Urinary bladder (tissue), 4 donors: ENCODE results near the gene RAB27B. TPM values are rescaled to one million over a fixed set of nuclear protein-coding genes. Genes with fewer than 3 reads are reported as not detected.
"Not testable (repeated sequence)": the region's sequence is repeated elsewhere in the genome, so short reads cannot be mapped to it uniquely, and the experiment has no call there.

Experiments
- DNase-seq: peaks from one replicate; pipeline ENCODE4 v3.0.0-alpha.2; 2015; ENCODE audit errors: extremely low spot score
- H3K27ac ChIP-seq: one replicate; pipeline ENCODE4 v1.5.1; 2013; ENCODE audit warnings: low read depth, mild to moderate bottlenecking, moderate library complexity
- H3K36me3 ChIP-seq: one replicate; pipeline ENCODE4 v1.6.1; 2013; ENCODE audit warnings: mild to moderate bottlenecking, moderate library complexity; ENCODE audit not compliant: insufficient read depth
- H3K4me1 ChIP-seq: one replicate; pipeline ENCODE4 v1.6.1; 2013; ENCODE audit warnings: mild to moderate bottlenecking, moderate library complexity; ENCODE audit not compliant: insufficient read depth
- H3K4me3 ChIP-seq: one replicate; pipeline ENCODE4 v1.5.1; 2013; ENCODE audit warnings: low read depth, low read length
- WGBS: extraction: QIAGEN DNeasy Blood & Tissue Kit; methylation state at CpG from one replicate; pipeline ENCODE4 v1.1.7; 2013; 5-methylcytosine and 5-hydroxymethylcytosine counted together
- polyA plus RNA-seq: library from polyadenylated mRNA; stranded (reverse); fragments of 200-250 nt; gene quantifications from one replicate; pipeline ENCODE4 v1.2.3, GENCODE V29; 2013
- total RNA-seq: library from RNA; depleted of rRNA; stranded (reverse); fragments of >200 nt; gene quantifications from one replicate; pipeline ENCODE4 v1.2.3, GENCODE V29; 2014
- donor health status: healthy with polysubstance abuse.
- donor health status: healthy.

RAB27B gene
- total and polyA plus RNA-seq, 2 donors = 0.90 to 19.8 TPM

GRCh38 chr18:54825601-54826344 is 2.5 kb upstream of the RAB27B start:
- Histone ChIP-seq H3K36me3 (no peaks in the 10 kb centered on the region), H3K27ac (no peak overlapping the region), H3K4me1 (no peaks in the 10 kb centered on the region), H3K4me3 (no peak overlapping the region)
- WGBS = 84% methylated on average over 2 of the region's 2 CpGs
- DNase-seq = no peak

GRCh38 chr18:54828986-54829385 is 709 bp downstream of the RAB27B start:
- peak overlapping the region; percentile 41 for H3K4me3 ChIP-seq
- no peaks in the 10 kb centered on the region for H3K36me3 ChIP-seq
- no peak overlapping the region for H3K27ac ChIP-seq
- WGBS = 25% methylated on average over 2 of the region's 2 CpGs
- no peak for DNase-seq
- H3K4me1 ChIP-seq = peaks cover 2% of the 10 kb centered on the region

- Histone ChIP-seq H3K4me3 (no peak overlapping the region), H3K27ac (no peak overlapping the region), H3K4me1 (peaks cover 2% of the 10 kb centered on the region), H3K36me3 (no peaks in the 10 kb centered on the region)
- no peak for DNase-seq
- 51% methylated on average over 1 of the region's 1 CpG for WGBS
Observed at GRCh38 chr18:54829856-54830255, 1.6 kb downstream of the RAB27B start.

- Histone ChIP-seq H3K4me1 (peaks cover 2% of the 10 kb centered on the region), H3K27ac (no peak overlapping the region), H3K4me3 (no peak overlapping the region), H3K36me3 (no peaks in the 10 kb centered on the region)
- 79% methylated on average over 1 of the region's 1 CpG for WGBS
- DNase-seq = no peak
Observed at GRCh38 chr18:54830260-54830659, 2.0 kb downstream of the RAB27B start.

GRCh38 chr18:54830866-54831265 is 2.6 kb downstream of the RAB27B start:
- H3K27ac ChIP-seq = no peak overlapping the region
- no peaks in the 10 kb centered on the region for H3K36me3 ChIP-seq
- 89% methylated on average over 2 of the region's 2 CpGs for whole genome bisulfite sequencing
- H3K4me3 ChIP-seq = no peak overlapping the region
- DNase-seq = no peak
- H3K4me1 ChIP-seq = peaks cover 2% of the 10 kb centered on the region

- H3K36me3 ChIP-seq = no peaks in the 10 kb centered on the region
- 65% methylated on average over 2 of the region's 2 CpGs for WGBS
Observed at GRCh38 chr18:54835944-54836343, 7.7 kb downstream of the RAB27B start.

GRCh38 chr18:54843314-54843713 is 15.0 kb downstream of the RAB27B start:
- no peak overlapping the region for H3K4me3 ChIP-seq
- DNase-seq = no peak
- no peaks in the 10 kb centered on the region for H3K4me1 ChIP-seq
- no peaks in the 10 kb centered on the region for H3K36me3 ChIP-seq
- WGBS = 80% methylated on average over 2 of the region's 2 CpGs
- no peak overlapping the region for H3K27ac ChIP-seq

More at GRCh38 chr18:54835944-54836343, 7.7 kb downstream of the RAB27B start:
- Histone ChIP-seq H3K4me3 (no peak overlapping the region), H3K27ac (no peak overlapping the region), H3K4me1 (peaks cover 1% of the 10 kb centered on the region)
- no peak for DNase-seq

GRCh38 chr18:54845787-54846186 is 17.5 kb downstream of the RAB27B start:
- no peaks in the 10 kb centered on the region for H3K36me3 ChIP-seq
- H3K4me3 ChIP-seq = no peak overlapping the region
- no peaks in the 10 kb centered on the region for H3K4me1 ChIP-seq
- WGBS = 42% methylated on average over 2 of the region's 2 CpGs
- DNase-seq = no peak
- no peak overlapping the region for H3K27ac ChIP-seq

GRCh38 chr18:54848121-54848520 is 19.8 kb downstream of the RAB27B start:
- Histone ChIP-seq H3K36me3 (no peaks in the 10 kb centered on the region), H3K4me1 (no peaks in the 10 kb centered on the region), H3K4me3 (no peak overlapping the region), H3K27ac (no peak overlapping the region)
- WGBS = 96% methylated on average over 1 of the region's 1 CpG
- no peak for DNase-seq

GRCh38 chr18:54849683-54850082 is 21.4 kb downstream of the RAB27B start:
- H3K27ac ChIP-seq = no peak overlapping the region
- no peak for DNase-seq
- WGBS = 64% methylated on average over 2 of the region's 2 CpGs
- H3K4me3 ChIP-seq = no peak overlapping the region
- no peaks in the 10 kb centered on the region for H3K36me3 ChIP-seq
- H3K4me1 ChIP-seq = no peaks in the 10 kb centered on the region

- 95% methylated on average over 3 of the region's 3 CpGs for WGBS
- DNase-seq = no peak
- H3K27ac ChIP-seq = no peak overlapping the region
- H3K36me3 ChIP-seq = no peaks in the 10 kb centered on the region
- H3K4me3 ChIP-seq = no peak overlapping the region
- H3K4me1 ChIP-seq = no peaks in the 10 kb centered on the region
Observed at GRCh38 chr18:54850598-54850997, 22.3 kb downstream of the RAB27B start.

- no peak overlapping the region for H3K4me3 ChIP-seq
- H3K36me3 ChIP-seq = no peaks in the 10 kb centered on the region
- H3K4me1 ChIP-seq = no peaks in the 10 kb centered on the region
- no peak overlapping the region for H3K27ac ChIP-seq
- 77% methylated on average over 6 of the region's 6 CpGs for WGBS
- DNase-seq = no peak
Observed at GRCh38 chr18:54852780-54853675, 24.8 kb downstream of the RAB27B start.

GRCh38 chr18:54855050-54855449 is 26.8 kb downstream of the RAB27B start:
- not testable (repeated sequence) for H3K4me3 ChIP-seq, H3K4me1 ChIP-seq, DNase-seq, H3K27ac ChIP-seq, H3K36me3 ChIP-seq
- WGBS = 91% methylated on average over 3 of the region's 3 CpGs

GRCh38 chr18:54856105-54856646 is 27.9 kb downstream of the RAB27B start:
- H3K27ac ChIP-seq = no peak overlapping the region
- 86% methylated on average over 2 of the region's 2 CpGs for WGBS
- H3K4me1 ChIP-seq = no peaks in the 10 kb centered on the region
- no peak overlapping the region for H3K4me3 ChIP-seq
- no peaks in the 10 kb centered on the region for H3K36me3 ChIP-seq
- DNase-seq = no peak
